Vagina (tissue), 2 donors: ENCODE results near the gene ZNF783. TPM values are rescaled to one million over a fixed set of nuclear protein-coding genes. Genes with fewer than 3 reads are reported as not detected.

Experiments used
- DNase-seq, 2 donors: peaks; one replicate each; pipeline ENCODE4 v3.0.0-alpha.2; 2017; ENCODE audit errors: extremely low spot score in 2 of 2
- H3K27ac ChIP-seq: fragments of 200-600 bp; sonication (generic); one replicate; pipeline ENCODE4 v1.5.1; 2019
- H3K27me3 ChIP-seq: fragments of 200-600 bp; sonication (generic); one replicate; pipeline ENCODE4 v1.5.1; 2019
- H3K36me3 ChIP-seq, 2 donors: fragments of 200-600 bp; sonication (generic); one replicate each; pipeline ENCODE4 v1.5.1; 2017 to 2019
- H3K4me1 ChIP-seq: fragments of 200-600 bp; sonication (generic); one replicate; pipeline ENCODE4 v1.5.1; 2019
- H3K4me3 ChIP-seq, 2 donors: fragments of 200-600 bp; sonication (generic); 1 replicate in 1 of 2; 2 replicates in 1 of 2; pipeline ENCODE4 v1.5.1; 2016 to 2019
- H3K9me3 ChIP-seq: fragments of 200-600 bp; sonication (generic); one replicate; pipeline ENCODE4 v1.5.1; 2019
- CTCF ChIP-seq, 3 experiments: fragments of 450-650 bp in 2 of 3; fragments of 200-600 bp in 1 of 3; sonication (generic) in 1 of 3; IDR thresholded peaks; one replicate each; pipeline ENCODE4 v1.5.1; 2017 to 2019; ENCODE audit warnings: antibody characterized with exemption in 3 of 3, mild to moderate bottlenecking in 2 of 3, moderate library complexity in 2 of 3
- POLR2A ChIP-seq, 2 donors: fragments of 450-650 bp; IDR thresholded peaks; one replicate each; pipeline ENCODE4 v1.6.1; 2017; ENCODE audit warnings: antibody characterized with exemption in 2 of 2, mild to moderate bottlenecking in 2 of 2, moderate library complexity in 2 of 2
- POLR2AphosphoS5 ChIP-seq, 2 donors: sonication (generic); formaldehyde crosslinking; IDR thresholded peaks; one replicate each; pipeline ENCODE4 v1.9.0; 2017; ENCODE audit warnings: antibody characterized with exemption in 2 of 2, mild to moderate bottlenecking in 2 of 2, low read depth in 1 of 2; ENCODE audit not compliant: insufficient read depth in 1 of 2
- intact Hi-C: fragments of 100-400 bp; cut with DNase I; formaldehyde crosslinking; loops from one replicate; pipeline ENCODE4 v1.15.1; 2023
- total RNA-seq: library from RNA; depleted of rRNA; stranded (reverse); fragments of >200 nt; gene quantifications from one replicate; pipeline ENCODE4 v1.2.3, GENCODE V29; 2016

ZNF783 gene
- total RNA-seq: 13.8 TPM

- Histone ChIP-seq H3K4me1 (peaks cover 20% of the 10 kb centered on the region), H3K9me3 (no peaks in the 10 kb centered on the region), H3K36me3 (peaks cover 0 to 13% of the 10 kb centered on the region in 2 donors), H3K4me3 (peak within 1 kb of the TSS; percentile 61 to 73), H3K27ac (peak within 1 kb of the TSS; percentile 90), H3K27me3 (no peaks in the 10 kb centered on the region)
- intact Hi-C loops: no loop called here
- no peak for DNase-seq
- TF ChIP-seq CTCF (IDR thresholded peaks at IDR 0.05) (peak; percentile 61 to 82 (median 70)), POLR2AphosphoS5 (IDR thresholded peaks at IDR 0.05; ENCODE audit: insufficient read depth in 1 of 2, low read depth in 1 of 2) (peak in 1 of 2 donors; percentile 53), POLR2A (IDR thresholded peaks at IDR 0.05) (peak in 1 of 2 donors; percentile 38)
These were observed at the start of gene ZNF783 for GRCh38 chr7:149261829-149262617. Gene ZNF783, plus strand, starts transcription at chr7:149262196. Its CDS starts 138 bp downstream, at chr7:149262334.

- H3K4me3 ChIP-seq: no peak overlapping the region
- no peak for TF ChIP-seq POLR2AphosphoS5 (IDR thresholded peaks at IDR 0.05; ENCODE audit: insufficient read depth in 1 of 2, low read depth in 1 of 2)
- TF ChIP-seq POLR2A (IDR thresholded peaks at IDR 0.05): no peak
- no peak for TF ChIP-seq CTCF (IDR thresholded peaks at IDR 0.05)
- intact Hi-C loops: no loop called here
- no peak for DNase-seq
- no peak overlapping the region for H3K27ac ChIP-seq
- no peaks in the 10 kb centered on the region for H3K9me3 ChIP-seq
- H3K27me3 ChIP-seq: no peaks in the 10 kb centered on the region
- H3K4me1 ChIP-seq: no peaks in the 10 kb centered on the region
- peaks cover 0 to 77% of the 10 kb centered on the region in 2 donors for H3K36me3 ChIP-seq
These were observed 47.8 kb upstream of the ZNF783 start for GRCh38 chr7:149214020-149214720.

GRCh38 chr7:149216402-149216801 lies 45.6 kb upstream of the ZNF783 start:
- no peak for DNase-seq
- H3K36me3 ChIP-seq: peaks cover 0 to 81% of the 10 kb centered on the region in 2 donors

GRCh38 chr7:149217570-149217969 lies 44.4 kb upstream of the ZNF783 start:
- no peak for DNase-seq
- no peaks in the 10 kb centered on the region for H3K4me1 ChIP-seq
- H3K27me3 ChIP-seq: no peaks in the 10 kb centered on the region
- H3K27ac ChIP-seq: no peak overlapping the region
- intact Hi-C loops: no loop called here
- H3K9me3 ChIP-seq: no peaks in the 10 kb centered on the region
- peaks cover 0 to 73% of the 10 kb centered on the region in 2 donors for H3K36me3 ChIP-seq
- H3K4me3 ChIP-seq: no peak overlapping the region
- TF ChIP-seq POLR2A (IDR thresholded peaks at IDR 0.05) (no peak), POLR2AphosphoS5 (IDR thresholded peaks at IDR 0.05; ENCODE audit: insufficient read depth in 1 of 2, low read depth in 1 of 2) (no peak), CTCF (IDR thresholded peaks at IDR 0.05) (no peak)

More at GRCh38 chr7:149216402-149216801, 45.6 kb upstream of the ZNF783 start:
- H3K4me3 ChIP-seq: no peak overlapping the region
- H3K27ac ChIP-seq: no peak overlapping the region
- H3K27me3 ChIP-seq: no peaks in the 10 kb centered on the region
- H3K4me1 ChIP-seq: no peaks in the 10 kb centered on the region
- H3K9me3 ChIP-seq: no peaks in the 10 kb centered on the region
- intact Hi-C loops: no loop called here
- TF ChIP-seq POLR2A (IDR thresholded peaks at IDR 0.05) (no peak), POLR2AphosphoS5 (IDR thresholded peaks at IDR 0.05; ENCODE audit: insufficient read depth in 1 of 2, low read depth in 1 of 2) (no peak), CTCF (IDR thresholded peaks at IDR 0.05) (no peak)
